Right lobe of liver (tissue), 6 donors: ENCODE data around the gene OTOA. TPM values are rescaled to one million over a fixed set of nuclear protein-coding genes. Genes with fewer than 3 reads are reported as not detected.
"Not testable (repeated sequence)": the region's sequence is repeated elsewhere in the genome, so short reads cannot be mapped to it uniquely, and the experiment has no call there.

Experiments
- ATAC-seq, 4 donors: fragments of 200-7000 bp; cut with Tn5 transposase; one replicate each; pipeline ENCODE4 v1.9.1; 2020; ENCODE audit warnings: mild to moderate bottlenecking in 4 of 4, moderate library complexity in 4 of 4
- DNase-seq, 3 donors: peaks; one replicate each; pipeline ENCODE4 v3.0.0-alpha.2; 2020
- H3K27ac ChIP-seq, 3 donors: fragments of 200-600 bp; one replicate each; pipeline ENCODE4 v1.8.0; 2022
- H3K27me3 ChIP-seq, 2 donors: fragments of 200-600 bp; one replicate each; pipeline ENCODE4 v1.8.0; 2022
- H3K36me3 ChIP-seq, 4 donors: fragments of 200-600 bp; sonication (generic) in 1 of 4; one replicate each; pipeline versions ENCODE4 v1.5.1 to v1.8.0; 2017 to 2022; ENCODE audit warnings: control low read depth in 1 of 4
- H3K4me1 ChIP-seq, 4 donors: fragments of 200-600 bp; sonication (generic) in 1 of 4; one replicate each; pipeline versions ENCODE4 v1.5.1 to v1.8.0; 2017 to 2022; ENCODE audit warnings: control low read depth in 1 of 4
- H3K4me3 ChIP-seq, 3 donors: fragments of 200-600 bp; one replicate each; pipeline ENCODE4 v1.8.0; 2022
- H3K9me3 ChIP-seq, 4 donors: fragments of 200-600 bp; sonication (generic) in 1 of 4; one replicate each; pipeline versions ENCODE4 v1.5.1 to v1.8.0; 2017 to 2022; ENCODE audit warnings: control low read depth in 1 of 4
- POLR2A ChIP-seq: fragments of 450-650 bp; IDR thresholded peaks from one replicate; pipeline ENCODE4 v1.6.1; 2017; ENCODE audit warnings: antibody characterized with exemption, mild to moderate bottlenecking
- WGBS: methylation state at CpG from one replicate; pipeline ENCODE4 v1.1.6; 2018; ENCODE audit warnings: low coverage, low lambda C conversion rate; ENCODE audit not compliant: insufficient coverage; ENCODE audit errors: missing lambda C conversion rate; 5-methylcytosine and 5-hydroxymethylcytosine counted together
- intact Hi-C, 2 donors: fragments of 100-400 bp; cut with DNase I; formaldehyde crosslinking; loops; one replicate each; pipeline versions ENCODE4 v1.11.2 to v1.14.1; 2022
- total RNA-seq, 6 experiments: library from RNA; depleted of rRNA in 2 of 6; stranded (reverse); fragments of >200 nt in 2 of 6; fragmentation: NEBNext Ultra II Directional in 3 of 6; extraction: Animal tissue kit (Norgen Biotek cat#: 25700) in 3 of 6; gene quantifications; one replicate each; pipeline versions ENCODE4 v1.1.0 to v1.2.4, GENCODE V29; 2016 to 2023
- TF ChIP-seq, protein P1 (sequence below), 4 donors: fragments of 200-600 bp in 3 of 4; fragments of 450-650 bp in 1 of 4; IDR thresholded peaks; one replicate each; pipeline versions ENCODE4 v1.5.1 to v1.8.0; 2016 to 2022; ENCODE audit warnings: antibody characterized with exemption in 4 of 4, mild to moderate bottlenecking in 2 of 4
- donor health status: DM: no; HTN: yes; CAD: no.
- donor health status: DM: no; HTN: no; CAD: no.
- donor health status: DM: no; HTN: no; CAD: no.
- donor health status: DM: no; HTN: yes; CAD: no.
- donor health status: DM: no; HTN: yes; CAD: no.

The OTOA gene
- total RNA-seq, 6 experiments from 2014 or later, result 0.12 to 0.25 (median 0.17) TPM; not detected in 2

DNA sequence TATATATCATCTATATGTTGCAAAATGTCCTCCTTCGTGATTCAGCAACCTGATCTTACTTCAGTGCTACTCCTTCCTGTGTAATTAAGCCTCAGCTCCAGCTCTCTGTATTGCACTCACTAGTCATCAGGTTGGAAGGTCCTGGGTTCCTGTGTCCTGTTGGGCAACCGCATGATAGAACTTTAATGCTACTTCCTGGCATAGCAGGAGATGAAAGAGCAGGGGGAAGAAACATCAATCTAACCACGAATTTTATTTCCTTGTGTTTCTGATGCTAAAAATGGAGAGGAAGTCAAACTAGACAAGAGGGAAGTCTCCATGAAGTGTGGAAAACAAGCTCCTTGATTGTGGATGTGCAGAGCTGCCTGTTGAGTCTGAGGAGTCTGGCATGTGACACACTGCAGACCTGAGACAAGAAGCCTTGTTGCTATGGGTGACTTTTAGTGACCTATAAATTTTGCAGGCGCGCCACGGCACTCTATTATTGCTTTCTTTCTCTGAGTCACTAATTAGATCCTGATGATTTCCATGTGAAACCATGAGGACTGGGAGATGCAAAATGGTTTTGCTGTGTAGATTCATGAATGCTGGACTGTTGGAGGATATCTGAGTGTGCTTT lies 37.0 kb upstream of the OTOA start:
- 58% methylated on average over 6 of the region's 6 CpGs for WGBS
- H3K27me3 ChIP-seq, result no peaks in the 10 kb centered on the region
- no peak overlapping the region for H3K27ac ChIP-seq
- DNase-seq (no peak), ATAC-seq (peak; percentile 51 to 77 (median 65))
- peaks cover 0 to 8% (median 2%) of the 10 kb centered on the region in 4 donors for H3K36me3 ChIP-seq
- TF ChIP-seq POLR2A, result no peak
- TF ChIP-seq, protein P1, sequence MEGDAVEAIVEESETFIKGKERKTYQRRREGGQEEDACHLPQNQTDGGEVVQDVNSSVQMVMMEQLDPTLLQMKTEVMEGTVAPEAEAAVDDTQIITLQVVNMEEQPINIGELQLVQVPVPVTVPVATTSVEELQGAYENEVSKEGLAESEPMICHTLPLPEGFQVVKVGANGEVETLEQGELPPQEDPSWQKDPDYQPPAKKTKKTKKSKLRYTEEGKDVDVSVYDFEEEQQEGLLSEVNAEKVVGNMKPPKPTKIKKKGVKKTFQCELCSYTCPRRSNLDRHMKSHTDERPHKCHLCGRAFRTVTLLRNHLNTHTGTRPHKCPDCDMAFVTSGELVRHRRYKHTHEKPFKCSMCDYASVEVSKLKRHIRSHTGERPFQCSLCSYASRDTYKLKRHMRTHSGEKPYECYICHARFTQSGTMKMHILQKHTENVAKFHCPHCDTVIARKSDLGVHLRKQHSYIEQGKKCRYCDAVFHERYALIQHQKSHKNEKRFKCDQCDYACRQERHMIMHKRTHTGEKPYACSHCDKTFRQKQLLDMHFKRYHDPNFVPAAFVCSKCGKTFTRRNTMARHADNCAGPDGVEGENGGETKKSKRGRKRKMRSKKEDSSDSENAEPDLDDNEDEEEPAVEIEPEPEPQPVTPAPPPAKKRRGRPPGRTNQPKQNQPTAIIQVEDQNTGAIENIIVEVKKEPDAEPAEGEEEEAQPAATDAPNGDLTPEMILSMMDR (IDR thresholded peaks at IDR 0.05), result no peak
- H3K4me3 ChIP-seq, result no peak overlapping the region
- intact Hi-C loops, result no loop called here
- H3K4me1 ChIP-seq, result peaks cover 0 to 3% (median 0%) of the 10 kb centered on the region in 4 donors
- no peaks in the 10 kb centered on the region for H3K9me3 ChIP-seq

DNA sequence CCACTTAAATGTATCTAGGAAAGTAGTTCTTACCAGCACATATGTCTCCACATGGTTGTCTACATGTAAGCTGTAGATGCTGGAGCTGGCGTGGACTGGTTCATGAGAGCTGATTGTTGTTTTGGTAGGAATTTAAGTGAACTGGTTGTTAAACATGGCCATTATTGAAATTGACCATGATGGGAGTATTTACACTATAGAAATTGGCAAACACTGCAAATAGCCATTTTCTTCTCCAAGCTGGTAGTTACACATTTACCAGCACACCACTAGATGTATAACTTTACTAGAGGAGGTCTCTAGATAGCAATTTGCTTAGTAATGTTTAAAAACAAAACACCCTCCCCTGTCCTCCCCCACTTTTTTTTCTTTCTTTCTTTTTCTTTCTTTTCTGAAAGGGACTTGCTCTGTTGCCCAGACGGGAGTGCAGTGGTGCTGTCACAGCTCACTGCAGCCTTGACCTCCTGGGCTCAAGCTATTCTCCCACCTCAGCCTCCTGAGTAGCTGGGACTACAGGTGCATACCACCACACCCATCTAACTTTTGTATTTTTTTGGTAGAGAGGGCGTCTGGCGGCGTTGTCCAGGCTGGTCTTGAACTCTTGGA lies 35.5 kb upstream of the OTOA start:
- no peak overlapping the region for H3K4me3 ChIP-seq
- peaks cover 0 to 8% (median 2%) of the 10 kb centered on the region in 4 donors for H3K36me3 ChIP-seq
- 93% methylated on average over 5 of the region's 5 CpGs for WGBS

DNA sequence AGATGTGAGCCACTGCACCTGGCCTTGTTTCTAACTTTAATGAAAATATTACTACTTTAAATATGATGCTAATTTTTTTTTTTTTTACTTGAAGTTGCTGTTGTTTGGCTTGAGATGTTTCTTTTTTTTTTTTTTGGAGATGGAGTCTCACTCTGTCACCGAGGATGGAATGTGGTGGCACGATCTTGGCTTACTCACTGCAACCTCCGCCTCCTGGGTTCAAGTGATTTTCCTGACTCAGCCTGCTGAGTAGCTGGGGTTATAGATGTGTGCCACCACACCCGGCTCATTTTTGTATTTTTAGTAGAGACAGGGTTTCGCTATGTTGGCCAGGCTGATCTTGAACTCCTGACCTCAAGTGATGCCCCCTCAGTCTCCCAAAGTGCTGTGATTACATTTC lies 35.0 kb upstream of the OTOA start:
- TF ChIP-seq POLR2A, result no peak
- TF ChIP-seq, protein P1 (IDR thresholded peaks at IDR 0.05), result no peak
- intact Hi-C loops, result no loop called here
- Histone ChIP-seq H3K27ac (no peak overlapping the region), H3K4me3 (no peak overlapping the region), H3K27me3 (no peaks in the 10 kb centered on the region), H3K36me3 (peaks cover 0 to 8% (median 2%) of the 10 kb centered on the region in 4 donors), H3K4me1 (peaks cover 0 to 11% (median 0%) of the 10 kb centered on the region in 4 donors), H3K9me3 (no peaks in the 10 kb centered on the region)
- no CpG with 5 or more reads among the region's 5 CpGs for WGBS
- ATAC-seq (no peak), DNase-seq (no peak)

More for the DNA sequence above, 35.5 kb upstream of the OTOA start:
- Histone ChIP-seq H3K9me3 (no peaks in the 10 kb centered on the region), H3K27me3 (no peaks in the 10 kb centered on the region), H3K4me1 (peaks cover 0 to 11% (median 0%) of the 10 kb centered on the region in 4 donors), H3K27ac (no peak overlapping the region)
- TF ChIP-seq, protein P1 (IDR thresholded peaks at IDR 0.05), result no peak
- no peak for TF ChIP-seq POLR2A
- DNase-seq (no peak), ATAC-seq (no peak)
- intact Hi-C loops, result no loop called here

DNA sequence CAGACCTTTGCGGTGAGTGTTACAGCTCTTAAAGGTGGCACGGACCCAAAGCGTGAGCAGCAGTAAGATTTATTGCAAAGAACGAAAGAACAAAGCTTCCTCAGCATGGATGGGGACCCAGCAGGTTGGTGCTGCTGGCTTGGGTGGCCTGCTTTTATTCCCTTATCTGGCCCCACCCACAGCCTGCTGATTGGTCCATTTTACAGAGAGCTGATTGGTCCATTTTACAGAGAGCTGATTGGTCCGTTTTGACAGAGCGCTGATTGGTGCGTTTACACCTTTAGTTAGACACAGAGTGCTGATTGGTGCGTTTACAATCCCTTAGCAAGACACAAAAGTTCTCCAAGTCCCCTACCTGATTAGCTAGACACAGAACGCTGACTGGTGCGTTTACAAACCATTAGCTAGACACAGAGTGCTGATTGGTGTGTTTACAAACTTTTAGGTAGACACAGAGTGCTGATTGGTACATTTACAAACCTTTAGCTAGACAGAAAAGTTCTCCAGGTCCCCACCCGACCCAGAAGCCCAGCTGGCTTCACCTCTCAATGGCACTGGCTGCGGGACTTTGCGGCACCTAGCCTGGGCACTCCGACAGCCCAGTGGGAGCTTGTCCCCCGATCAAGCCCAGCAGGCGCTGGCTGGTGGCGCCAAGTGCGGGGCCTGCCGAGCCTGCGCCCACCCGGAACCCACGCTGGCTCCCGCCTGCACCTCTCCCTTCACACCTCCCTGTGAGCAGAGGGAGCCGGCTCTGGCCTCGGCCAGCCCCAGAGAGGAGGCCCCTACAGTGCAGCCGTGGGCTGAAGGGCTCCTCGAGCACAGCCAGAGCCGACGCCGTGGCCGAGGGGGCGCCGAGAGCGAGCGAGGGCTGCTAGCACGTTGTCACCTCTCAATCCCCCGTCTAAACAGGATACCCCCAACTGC lies 33.9 kb upstream of the OTOA start:
- intact Hi-C loops, result loop anchor here in 1 of 2 donors (10.0 kb wide), 1 partner anchor 45 kb away; no protein-coding TSS in a partner anchor
- not testable (repeated sequence) for H3K36me3 ChIP-seq, H3K27me3 ChIP-seq, ATAC-seq, H3K4me3 ChIP-seq, H3K9me3 ChIP-seq, H3K27ac ChIP-seq, DNase-seq
- 94% methylated on average over 6 of the region's 37 CpGs for WGBS
- H3K4me1 ChIP-seq, result peaks cover 0 to 16% (median 0%) of the 10 kb centered on the region in 4 donors

DNA sequence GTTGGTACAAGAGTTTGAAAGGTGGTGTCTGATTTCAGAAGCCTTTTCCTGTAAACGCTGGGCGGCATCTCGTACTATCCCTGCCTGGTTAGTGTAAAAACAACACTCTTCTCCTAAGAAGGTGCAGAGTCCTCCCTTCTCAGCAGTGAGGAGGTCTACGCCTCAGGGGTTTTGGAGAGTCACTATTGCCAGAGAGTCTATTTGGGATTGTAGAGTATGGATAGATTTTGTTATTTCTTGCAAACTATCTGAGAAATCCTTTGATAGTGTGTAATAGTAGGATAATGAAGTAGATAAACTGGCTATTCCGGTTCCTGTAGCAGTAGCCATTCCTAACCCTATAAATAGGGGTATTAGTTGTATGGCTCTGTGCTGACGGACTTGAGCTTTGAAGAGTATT lies 32.9 kb upstream of the OTOA start:
- not testable (repeated sequence) for H3K4me3 ChIP-seq, DNase-seq, ATAC-seq, H3K9me3 ChIP-seq, H3K27me3 ChIP-seq, H3K27ac ChIP-seq, H3K36me3 ChIP-seq
- WGBS, result 94% methylated on average over 6 of the region's 6 CpGs
- H3K4me1 ChIP-seq, result peaks cover 0 to 16% (median 0%) of the 10 kb centered on the region in 4 donors
- intact Hi-C loops, result loop anchor here in 1 of 2 donors (10.0 kb wide), 1 partner anchor 46 kb away; no protein-coding TSS in a partner anchor

DNA sequence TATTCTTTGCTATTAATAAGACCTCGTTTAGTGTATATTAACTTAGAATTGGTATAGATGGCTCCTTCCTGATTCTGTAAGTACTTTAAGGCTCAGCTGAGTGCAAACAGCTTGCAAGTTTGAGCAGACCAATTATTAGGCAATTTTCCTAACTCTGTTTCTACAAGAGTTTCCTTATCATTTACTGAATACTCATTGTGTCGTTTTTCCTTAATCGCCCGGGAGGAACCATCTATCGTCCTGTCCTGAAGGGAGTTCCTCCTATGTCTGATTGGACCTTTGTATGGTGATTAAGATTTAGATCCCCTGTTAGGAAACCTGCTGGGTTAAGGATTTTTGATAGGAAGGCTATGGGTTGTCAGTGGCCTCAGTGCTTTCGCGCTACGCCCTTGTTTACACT lies 32.4 kb upstream of the OTOA start:
- not testable (repeated sequence) for H3K4me3 ChIP-seq, H3K36me3 ChIP-seq, DNase-seq, ATAC-seq, H3K27me3 ChIP-seq, H3K9me3 ChIP-seq, H3K27ac ChIP-seq
- intact Hi-C loops, result loop anchor here in 1 of 2 donors (10.0 kb wide), 1 partner anchor 47 kb away; no protein-coding TSS in a partner anchor
- 59% methylated on average over 7 of the region's 8 CpGs for WGBS
- H3K4me1 ChIP-seq, result peaks cover 0 to 16% (median 0%) of the 10 kb centered on the region in 4 donors

DNA sequence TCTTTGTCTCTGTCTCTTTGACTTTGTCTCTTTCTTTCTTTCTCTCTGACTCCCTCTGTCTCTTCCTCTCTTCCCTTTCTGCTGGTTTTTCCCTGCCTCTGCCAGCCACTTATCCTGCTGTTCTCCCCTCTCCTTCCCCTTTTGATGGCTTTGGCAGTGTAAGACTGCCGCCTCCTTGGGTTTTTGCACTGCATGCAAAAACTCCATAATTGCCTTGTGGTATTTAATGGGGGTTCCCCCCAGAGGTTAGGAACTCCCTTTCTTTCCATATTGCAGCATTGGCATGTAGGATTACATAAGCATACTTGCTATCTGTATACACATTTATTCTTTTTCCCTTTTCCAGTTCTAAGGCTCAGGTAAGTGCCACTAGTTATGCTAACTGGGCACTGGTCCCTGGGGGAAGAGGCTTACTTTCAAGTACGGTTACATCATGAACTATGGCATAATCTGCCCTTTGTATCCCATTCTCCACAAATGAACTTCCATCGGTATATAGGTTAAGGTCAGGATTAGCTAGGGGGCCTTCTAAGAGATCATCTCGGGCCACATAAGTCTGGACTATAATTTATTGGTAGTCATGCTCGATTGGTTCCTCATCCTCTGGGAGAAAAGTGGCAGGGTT lies 31.7 kb upstream of the OTOA start:
- H3K36me3 ChIP-seq, DNase-seq, H3K27me3 ChIP-seq, ATAC-seq, H3K4me3 ChIP-seq, H3K9me3 ChIP-seq: not testable (repeated sequence)
- WGBS, result 56% methylated on average over 5 of the region's 5 CpGs
- intact Hi-C loops, result loop anchor here in 1 of 2 donors (10.0 kb wide), 1 partner anchor 47 kb away; no protein-coding TSS in a partner anchor
- Histone ChIP-seq H3K27ac (peak overlapping the region in 1 of 3 donors; percentile 18), H3K4me1 (peaks cover 0 to 16% (median 0%) of the 10 kb centered on the region in 4 donors)
